Measurements from ENCODE around the gene NT5DC3.

GRCh38 chr12:103791350-103791920, 49.6 kb downstream of the NT5DC3 start:
- TF ChIP-seq CTCF (conservative IDR thresholded peaks at IDR 0.05 in 1 of 2, IDR thresholded peaks at IDR 0.05 in 1 of 2; ENCODE audit: extremely low read depth in 1 of 2, insufficient read depth in 1 of 2, low read depth in 1 of 2, low read length in 2 of 2): no peak
- TF ChIP-seq EZH2 (IDR thresholded peaks at IDR 0.05; ENCODE audit: borderline replicate concordance, low read length): no peak

Measured in mammary epithelial cell (primary cell).